ENCODE measurements around the gene NAGPA.
"Not testable (repeated sequence)": the region's sequence is repeated elsewhere in the genome, so short reads cannot be mapped to it uniquely, and the experiment has no call there.

Gene NAGPA, protein sequence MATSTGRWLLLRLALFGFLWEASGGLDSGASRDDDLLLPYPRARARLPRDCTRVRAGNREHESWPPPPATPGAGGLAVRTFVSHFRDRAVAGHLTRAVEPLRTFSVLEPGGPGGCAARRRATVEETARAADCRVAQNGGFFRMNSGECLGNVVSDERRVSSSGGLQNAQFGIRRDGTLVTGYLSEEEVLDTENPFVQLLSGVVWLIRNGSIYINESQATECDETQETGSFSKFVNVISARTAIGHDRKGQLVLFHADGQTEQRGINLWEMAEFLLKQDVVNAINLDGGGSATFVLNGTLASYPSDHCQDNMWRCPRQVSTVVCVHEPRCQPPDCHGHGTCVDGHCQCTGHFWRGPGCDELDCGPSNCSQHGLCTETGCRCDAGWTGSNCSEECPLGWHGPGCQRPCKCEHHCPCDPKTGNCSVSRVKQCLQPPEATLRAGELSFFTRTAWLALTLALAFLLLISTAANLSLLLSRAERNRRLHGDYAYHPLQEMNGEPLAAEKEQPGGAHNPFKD

DNA sequence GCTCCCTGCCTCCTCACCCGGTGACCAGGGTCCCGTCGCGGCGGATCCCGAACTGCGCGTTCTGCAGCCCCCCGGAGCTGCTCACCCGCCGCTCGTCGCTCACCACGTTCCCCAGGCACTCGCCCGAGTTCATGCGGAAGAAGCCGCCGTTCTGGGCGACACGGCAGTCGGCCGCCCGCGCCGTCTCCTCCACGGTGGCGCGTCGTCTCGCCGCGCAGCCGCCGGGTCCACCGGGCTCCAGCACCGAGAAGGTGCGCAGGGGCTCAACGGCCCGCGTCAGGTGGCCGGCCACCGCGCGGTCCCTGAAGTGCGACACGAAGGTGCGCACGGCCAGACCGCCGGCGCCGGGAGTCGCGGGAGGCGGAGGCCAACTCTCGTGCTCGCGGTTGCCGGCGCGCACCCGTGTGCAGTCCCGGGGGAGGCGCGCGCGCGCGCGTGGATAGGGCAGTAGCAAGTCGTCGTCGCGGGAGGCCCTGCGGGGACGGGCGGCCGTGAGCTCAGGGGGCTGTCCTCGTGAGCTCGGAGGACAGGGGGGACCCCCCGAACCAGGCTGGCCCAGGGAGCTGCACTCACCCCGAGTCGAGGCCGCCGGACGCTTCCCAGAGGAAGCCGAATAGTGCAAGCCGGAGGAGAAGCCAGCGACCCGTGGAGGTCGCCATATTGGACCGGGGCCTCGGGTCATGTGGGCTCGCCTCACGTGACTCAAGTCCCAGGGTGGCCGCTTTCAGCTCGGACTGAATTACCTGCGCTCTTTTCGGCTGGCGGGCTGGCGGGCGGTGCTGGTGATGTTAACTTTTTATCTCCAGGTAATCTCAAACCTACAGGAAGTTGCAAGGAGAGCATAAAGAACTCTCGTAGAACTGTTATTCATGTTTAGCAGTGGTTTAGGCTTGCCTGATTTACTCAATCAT is at the start of gene NAGPA:
Gene NAGPA, minus strand, starts transcription at position 680 of the 911 bp plus-strand sequence. Its CDS starts 21 bp downstream, at position 659.
- peak within 1 kb of the TSS; percentile 61 for H3K4me3 ChIP-seq (ENCODE audit: control insufficient read depth, low read depth, low read length)
- DNase-seq (ENCODE audit: low read depth) = peak; percentile 29
- TF ChIP-seq, protein P1, sequence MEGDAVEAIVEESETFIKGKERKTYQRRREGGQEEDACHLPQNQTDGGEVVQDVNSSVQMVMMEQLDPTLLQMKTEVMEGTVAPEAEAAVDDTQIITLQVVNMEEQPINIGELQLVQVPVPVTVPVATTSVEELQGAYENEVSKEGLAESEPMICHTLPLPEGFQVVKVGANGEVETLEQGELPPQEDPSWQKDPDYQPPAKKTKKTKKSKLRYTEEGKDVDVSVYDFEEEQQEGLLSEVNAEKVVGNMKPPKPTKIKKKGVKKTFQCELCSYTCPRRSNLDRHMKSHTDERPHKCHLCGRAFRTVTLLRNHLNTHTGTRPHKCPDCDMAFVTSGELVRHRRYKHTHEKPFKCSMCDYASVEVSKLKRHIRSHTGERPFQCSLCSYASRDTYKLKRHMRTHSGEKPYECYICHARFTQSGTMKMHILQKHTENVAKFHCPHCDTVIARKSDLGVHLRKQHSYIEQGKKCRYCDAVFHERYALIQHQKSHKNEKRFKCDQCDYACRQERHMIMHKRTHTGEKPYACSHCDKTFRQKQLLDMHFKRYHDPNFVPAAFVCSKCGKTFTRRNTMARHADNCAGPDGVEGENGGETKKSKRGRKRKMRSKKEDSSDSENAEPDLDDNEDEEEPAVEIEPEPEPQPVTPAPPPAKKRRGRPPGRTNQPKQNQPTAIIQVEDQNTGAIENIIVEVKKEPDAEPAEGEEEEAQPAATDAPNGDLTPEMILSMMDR (IDR thresholded peaks at IDR 0.05; ENCODE audit: control insufficient read depth, insufficient read depth, low read depth, low read length, missing control alignments) = no peak

DNA sequence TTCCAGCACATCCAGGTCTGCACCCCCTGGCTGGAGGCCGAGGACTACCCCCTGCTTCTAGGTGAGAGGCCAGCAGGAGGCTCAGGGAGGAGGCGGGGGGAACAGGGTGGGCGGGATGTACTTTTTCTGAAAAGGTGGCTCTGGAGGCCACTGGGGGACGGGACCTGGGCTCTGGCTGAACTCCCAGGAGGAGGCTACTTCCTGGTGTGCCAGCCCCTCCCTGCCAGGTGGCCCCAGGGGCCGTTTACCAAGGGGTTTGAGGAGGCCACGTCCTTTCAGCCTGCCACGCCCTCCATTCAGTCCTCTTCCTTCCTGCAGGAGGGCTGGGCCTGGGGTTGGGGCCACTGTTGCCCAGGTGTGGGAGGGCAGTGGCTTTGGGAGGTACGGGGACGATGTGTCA is 47.3 kb upstream of the NAGPA start:
- not testable (repeated sequence) for DNase-seq (ENCODE audit: low read depth); H3K4me3 ChIP-seq (ENCODE audit: control insufficient read depth, low read depth, low read length)

DNA sequence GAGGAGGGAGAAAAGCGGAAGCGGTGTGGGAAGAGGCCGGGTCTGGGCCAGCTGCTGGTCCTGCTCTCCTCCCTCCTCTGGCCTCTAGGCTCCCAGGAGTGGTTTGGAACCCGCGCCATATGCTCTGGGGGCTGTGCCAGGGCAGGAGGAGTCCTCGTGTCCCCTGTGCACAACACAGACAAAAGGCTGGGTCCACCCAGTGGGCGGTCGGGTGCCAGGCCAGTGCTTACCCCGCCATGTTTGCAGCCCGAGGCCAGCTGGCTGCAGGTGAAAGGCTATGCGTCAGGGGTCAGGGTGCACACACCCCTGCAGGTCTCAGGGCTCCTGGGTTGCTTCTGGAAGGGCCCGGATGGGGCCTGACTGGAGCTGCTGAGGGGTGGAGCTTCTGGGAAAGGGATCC is 46.7 kb upstream of the NAGPA start:
- H3K4me3 ChIP-seq (ENCODE audit: control insufficient read depth, low read depth, low read length); DNase-seq (ENCODE audit: low read depth): not testable (repeated sequence)

DNA sequence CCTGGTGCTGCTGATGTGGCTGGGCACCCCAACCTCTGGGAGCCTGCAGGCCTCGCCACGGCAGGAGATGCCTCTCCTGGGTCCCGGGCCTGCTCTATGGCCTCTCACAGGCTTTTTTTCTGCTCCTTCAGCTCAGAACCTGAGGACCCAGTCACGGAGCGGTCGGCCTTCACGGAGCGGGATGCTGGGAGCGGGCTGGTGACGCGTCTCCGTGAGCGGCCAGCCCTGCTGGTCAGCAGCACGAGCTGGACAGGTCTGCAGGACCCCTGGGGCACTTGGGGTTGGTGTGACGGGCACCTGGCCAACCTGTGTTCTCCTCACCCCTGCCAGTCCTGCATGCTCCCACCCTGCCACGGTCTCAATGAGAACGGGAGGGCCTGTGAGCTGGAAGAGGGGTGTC is 44.9 kb upstream of the NAGPA start:
- DNase-seq (ENCODE audit: low read depth) = no peak
- TF ChIP-seq, protein P1 (IDR thresholded peaks at IDR 0.05; ENCODE audit: control insufficient read depth, insufficient read depth, low read depth, low read length, missing control alignments) = no peak
- H3K4me3 ChIP-seq (ENCODE audit: control insufficient read depth, low read depth, low read length) = no peak overlapping the region

DNA sequence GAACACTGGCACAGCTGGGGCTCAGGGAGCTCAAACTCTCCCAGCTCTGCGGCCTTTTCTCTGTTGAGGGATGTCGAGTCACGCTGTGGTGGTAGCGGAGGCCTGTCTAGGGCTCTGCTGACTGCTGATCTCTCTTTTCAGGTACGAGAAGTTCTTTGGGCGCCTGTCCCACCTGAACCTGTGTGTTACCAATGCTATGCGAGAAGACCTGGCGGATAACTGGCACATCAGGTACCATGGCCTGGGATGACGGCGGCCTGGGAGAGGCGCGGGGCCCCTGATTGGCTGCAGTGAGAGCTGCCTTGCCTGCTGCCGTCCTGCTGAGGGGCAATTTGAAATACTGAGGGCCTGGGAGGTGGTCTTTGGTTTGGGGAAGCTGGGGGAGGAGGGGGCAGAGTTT is 43.6 kb upstream of the NAGPA start:
- DNase-seq (ENCODE audit: low read depth) = no peak
- no peak overlapping the region for H3K4me3 ChIP-seq (ENCODE audit: control insufficient read depth, low read depth, low read length)
- TF ChIP-seq, protein P1 (IDR thresholded peaks at IDR 0.05; ENCODE audit: control insufficient read depth, insufficient read depth, low read depth, low read length, missing control alignments) = no peak

DNA sequence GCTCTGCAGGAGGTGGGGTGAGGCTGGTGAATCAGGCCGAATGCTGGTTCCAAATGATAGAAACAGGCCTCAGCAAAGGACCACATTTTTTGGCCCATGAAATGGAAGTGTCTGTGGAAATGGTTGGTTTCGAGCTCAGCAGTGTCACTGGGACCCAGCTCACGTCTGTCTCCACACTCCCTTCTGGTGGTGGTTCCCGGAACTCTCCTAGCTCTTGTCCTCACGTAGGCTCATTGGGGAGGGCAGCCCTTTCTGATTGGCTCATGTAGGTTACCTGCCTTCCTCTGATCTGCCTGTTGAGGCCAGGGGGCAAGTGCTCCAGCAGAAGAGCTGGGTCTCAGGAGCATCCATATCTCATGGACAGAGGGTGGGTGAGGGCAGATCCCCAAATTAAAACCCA is 41.9 kb upstream of the NAGPA start:
- no peak for DNase-seq (ENCODE audit: low read depth)
- H3K4me3 ChIP-seq (ENCODE audit: control insufficient read depth, low read depth, low read length) = no peak overlapping the region
- TF ChIP-seq, protein P1 (IDR thresholded peaks at IDR 0.05; ENCODE audit: control insufficient read depth, insufficient read depth, low read depth, low read length, missing control alignments) = no peak

DNA sequence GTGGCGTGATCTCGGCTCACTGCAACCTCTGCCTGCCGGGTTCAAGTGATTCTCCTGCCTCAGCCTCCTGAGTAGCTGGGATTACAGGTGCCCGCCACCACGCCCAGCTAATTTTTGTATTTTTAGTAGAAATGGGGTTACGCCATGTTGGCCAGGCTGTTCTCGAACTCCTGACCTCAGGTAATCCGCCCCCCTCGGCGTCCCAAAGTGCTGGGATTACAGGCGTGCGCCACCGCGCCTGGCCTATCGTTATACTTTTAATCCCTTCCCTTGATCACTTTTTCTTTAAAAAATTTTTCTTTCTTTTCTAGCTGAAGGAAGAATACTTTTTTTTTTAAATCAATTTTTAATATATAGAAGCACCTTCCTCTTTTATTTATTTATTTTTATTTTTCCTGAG is 40.0 kb upstream of the NAGPA start:
- not testable (repeated sequence) for DNase-seq (ENCODE audit: low read depth); H3K4me3 ChIP-seq (ENCODE audit: control insufficient read depth, low read depth, low read length)

DNA sequence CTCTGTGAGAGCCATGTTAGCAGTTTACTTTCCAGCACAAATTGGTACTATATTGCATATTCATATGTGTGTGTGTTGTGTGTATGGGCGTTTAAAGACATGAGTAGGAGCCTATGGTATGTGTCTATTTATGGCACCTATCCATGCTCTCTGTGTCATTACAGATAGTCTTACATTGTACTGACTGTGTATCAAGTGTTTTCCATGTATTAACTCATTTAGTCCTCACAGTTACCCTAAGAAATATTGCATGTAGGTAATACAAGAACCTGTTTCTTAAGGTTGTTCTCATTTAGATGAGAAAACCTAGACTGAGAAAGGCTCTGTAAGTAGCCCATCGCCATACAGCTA is 39.5 kb upstream of the NAGPA start:
- no peak for DNase-seq (ENCODE audit: low read depth)
- TF ChIP-seq, protein P1 (IDR thresholded peaks at IDR 0.05; ENCODE audit: control insufficient read depth, insufficient read depth, low read depth, low read length, missing control alignments) = no peak
- no peak overlapping the region for H3K4me3 ChIP-seq (ENCODE audit: control insufficient read depth, low read depth, low read length)
